Panc1 (cell line): ENCODE measurements around the gene ATXN1.

Experiments used
- POLR2AphosphoS5 ChIP-seq: IDR thresholded peaks from 2 replicates; pipeline ENCODE4 v1.6.1; 2012; ENCODE audit warnings: mild to moderate bottlenecking, low read depth, low read length, moderate library complexity
- SIN3A ChIP-seq: IDR thresholded peaks from 2 replicates; pipeline ENCODE4 v1.6.1; 2012; ENCODE audit warnings: low read depth, mild to moderate bottlenecking, low read length, moderate library complexity, borderline replicate concordance; ENCODE audit not compliant: insufficient read depth
- TF ChIP-seq, protein P1 (sequence below): fragments of 450-650 bp; IDR thresholded peaks from 2 replicates; pipeline ENCODE4 v1.5.1; 2017; ENCODE audit warnings: mild to moderate bottlenecking
- TF ChIP-seq, protein P2 (sequence below), 2 experiments: IDR thresholded peaks; 2 replicates each; pipeline ENCODE4 v1.6.1; 2011 to 2012; ENCODE audit warnings: low read depth in 2 of 2, control low read depth in 1 of 2, low read length in 1 of 2, mild to moderate bottlenecking in 1 of 2, moderate library complexity in 1 of 2; ENCODE audit not compliant: insufficient read depth in 1 of 2

DNA sequence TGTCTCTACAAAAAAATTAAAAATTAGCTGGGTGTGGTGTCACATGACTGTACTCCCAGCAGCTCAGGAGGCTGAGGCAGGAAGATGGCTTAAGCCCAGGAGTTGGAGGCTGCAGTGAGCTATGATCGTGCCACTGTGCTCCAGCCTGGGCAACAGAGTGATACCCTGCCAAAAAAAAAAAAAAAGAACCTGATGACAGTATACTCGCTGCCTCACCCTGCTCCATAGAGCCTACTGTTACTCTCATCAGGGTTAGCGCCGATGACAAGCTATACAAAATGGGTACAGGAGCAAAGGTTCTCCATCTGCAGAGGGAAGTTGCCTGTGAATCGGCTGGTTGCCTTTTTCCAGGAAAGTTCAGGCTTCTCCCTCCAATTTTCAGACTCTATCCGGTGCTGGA, 469.5 kb downstream of the ATXN1 start:
- TF ChIP-seq, protein P1, sequence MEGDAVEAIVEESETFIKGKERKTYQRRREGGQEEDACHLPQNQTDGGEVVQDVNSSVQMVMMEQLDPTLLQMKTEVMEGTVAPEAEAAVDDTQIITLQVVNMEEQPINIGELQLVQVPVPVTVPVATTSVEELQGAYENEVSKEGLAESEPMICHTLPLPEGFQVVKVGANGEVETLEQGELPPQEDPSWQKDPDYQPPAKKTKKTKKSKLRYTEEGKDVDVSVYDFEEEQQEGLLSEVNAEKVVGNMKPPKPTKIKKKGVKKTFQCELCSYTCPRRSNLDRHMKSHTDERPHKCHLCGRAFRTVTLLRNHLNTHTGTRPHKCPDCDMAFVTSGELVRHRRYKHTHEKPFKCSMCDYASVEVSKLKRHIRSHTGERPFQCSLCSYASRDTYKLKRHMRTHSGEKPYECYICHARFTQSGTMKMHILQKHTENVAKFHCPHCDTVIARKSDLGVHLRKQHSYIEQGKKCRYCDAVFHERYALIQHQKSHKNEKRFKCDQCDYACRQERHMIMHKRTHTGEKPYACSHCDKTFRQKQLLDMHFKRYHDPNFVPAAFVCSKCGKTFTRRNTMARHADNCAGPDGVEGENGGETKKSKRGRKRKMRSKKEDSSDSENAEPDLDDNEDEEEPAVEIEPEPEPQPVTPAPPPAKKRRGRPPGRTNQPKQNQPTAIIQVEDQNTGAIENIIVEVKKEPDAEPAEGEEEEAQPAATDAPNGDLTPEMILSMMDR = no peak
- TF ChIP-seq SIN3A = no peak
- TF ChIP-seq, protein P2, sequence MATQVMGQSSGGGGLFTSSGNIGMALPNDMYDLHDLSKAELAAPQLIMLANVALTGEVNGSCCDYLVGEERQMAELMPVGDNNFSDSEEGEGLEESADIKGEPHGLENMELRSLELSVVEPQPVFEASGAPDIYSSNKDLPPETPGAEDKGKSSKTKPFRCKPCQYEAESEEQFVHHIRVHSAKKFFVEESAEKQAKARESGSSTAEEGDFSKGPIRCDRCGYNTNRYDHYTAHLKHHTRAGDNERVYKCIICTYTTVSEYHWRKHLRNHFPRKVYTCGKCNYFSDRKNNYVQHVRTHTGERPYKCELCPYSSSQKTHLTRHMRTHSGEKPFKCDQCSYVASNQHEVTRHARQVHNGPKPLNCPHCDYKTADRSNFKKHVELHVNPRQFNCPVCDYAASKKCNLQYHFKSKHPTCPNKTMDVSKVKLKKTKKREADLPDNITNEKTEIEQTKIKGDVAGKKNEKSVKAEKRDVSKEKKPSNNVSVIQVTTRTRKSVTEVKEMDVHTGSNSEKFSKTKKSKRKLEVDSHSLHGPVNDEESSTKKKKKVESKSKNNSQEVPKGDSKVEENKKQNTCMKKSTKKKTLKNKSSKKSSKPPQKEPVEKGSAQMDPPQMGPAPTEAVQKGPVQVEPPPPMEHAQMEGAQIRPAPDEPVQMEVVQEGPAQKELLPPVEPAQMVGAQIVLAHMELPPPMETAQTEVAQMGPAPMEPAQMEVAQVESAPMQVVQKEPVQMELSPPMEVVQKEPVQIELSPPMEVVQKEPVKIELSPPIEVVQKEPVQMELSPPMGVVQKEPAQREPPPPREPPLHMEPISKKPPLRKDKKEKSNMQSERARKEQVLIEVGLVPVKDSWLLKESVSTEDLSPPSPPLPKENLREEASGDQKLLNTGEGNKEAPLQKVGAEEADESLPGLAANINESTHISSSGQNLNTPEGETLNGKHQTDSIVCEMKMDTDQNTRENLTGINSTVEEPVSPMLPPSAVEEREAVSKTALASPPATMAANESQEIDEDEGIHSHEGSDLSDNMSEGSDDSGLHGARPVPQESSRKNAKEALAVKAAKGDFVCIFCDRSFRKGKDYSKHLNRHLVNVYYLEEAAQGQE (IDR thresholded peaks at IDR 0.05; ENCODE audit: insufficient read depth in 1 of 2, low read depth in 2 of 2, low read length in 1 of 2) = no peak
- no peak for TF ChIP-seq POLR2AphosphoS5
